Myocyte (in vitro differentiated cells): ENCODE data around the gene DBH. TPM values are rescaled to one million over a fixed set of nuclear protein-coding genes. Genes with fewer than 3 reads are reported as not detected.

ENCODE experiments used
- DNase-seq: peaks from one replicate; pipeline ENCODE4 v3.0.0-alpha.2; 2012; ENCODE audit warnings: low read depth
- total RNA-seq: library from RNA; depleted of rRNA; stranded (reverse); fragments of >200 nt; gene quantifications from 2 replicates; pipeline ENCODE4 v1.2.3, GENCODE V29; 2014

DBH gene
- total RNA-seq, 1 donor from 2014 or later, result 0.16 TPM

GRCh38 chr9:133681658-133682306 lies 45.6 kb downstream of the DBH start:
- DNase-seq, result no peak

GRCh38 chr9:133682818-133683585 lies 46.8 kb downstream of the DBH start:
- no peak for DNase-seq

- no peak for DNase-seq
Measured at GRCh38 chr9:133683586-133684120, 47.5 kb downstream of the DBH start.

GRCh38 chr9:133684121-133684935 lies 48.2 kb downstream of the DBH start:
- no peak for DNase-seq

- DNase-seq, result no peak
Measured at GRCh38 chr9:133684936-133685361, 48.8 kb downstream of the DBH start.

- peak; percentile 33 for DNase-seq
Measured at GRCh38 chr9:133685653-133686609, 49.8 kb downstream of the DBH start.

- DNase-seq, result peak; percentile 43
Measured at GRCh38 chr9:133686642-133687575, 50.7 kb downstream of the DBH start.

- DNase-seq, result no peak
Measured at GRCh38 chr9:133687856-133688761, 51.9 kb downstream of the DBH start.

- DNase-seq, result no peak
Measured at GRCh38 chr9:133689151-133689763, 53.1 kb downstream of the DBH start.

GRCh38 chr9:133690081-133690561 lies 54.0 kb downstream of the DBH start:
- DNase-seq, result peak; percentile 46

GRCh38 chr9:133691191-133691590 lies 55.0 kb downstream of the DBH start:
- no peak for DNase-seq

GRCh38 chr9:133691626-133692363 lies 55.6 kb downstream of the DBH start:
- peak; percentile 42 for DNase-seq

- DNase-seq, result no peak
Measured at GRCh38 chr9:133692364-133692985, 56.3 kb downstream of the DBH start.

- no peak for DNase-seq
Measured at GRCh38 chr9:133693116-133693515, 57.0 kb downstream of the DBH start.

GRCh38 chr9:133693703-133694529 lies 57.8 kb downstream of the DBH start:
- no peak for DNase-seq

GRCh38 chr9:133694686-133695085 lies 58.5 kb downstream of the DBH start:
- no peak for DNase-seq
